Activated naive CD4-positive, alpha-beta T cell treated with anti-CD3 and anti-CD28 coated beads for 36 hours (primary cell): ENCODE data around the gene TACSTD2. TPM values are rescaled to one million over a fixed set of nuclear protein-coding genes. Genes with fewer than 3 reads are reported as not detected.
"Not testable (repeated sequence)": the region's sequence is repeated elsewhere in the genome, so short reads cannot be mapped to it uniquely, and the experiment has no call there.

ENCODE experiments used
- CTCF ChIA-PET: fragments of 350-600 bp; sonication (Branson Sonifier 250); formaldehyde crosslinking; loops from one replicate; lab custom pipeline; 2021; ENCODE audit warnings: antibody characterized with exemption; lab: Charles Lee
- DNase-seq: peaks from one replicate; pipeline ENCODE4 v3.0.0-alpha.2; 2020
- H3K27ac Mint-ChIP-seq: one replicate; pipeline ENCODE4 v1.8.0; 2021; ENCODE audit warnings: mild to moderate bottlenecking, mixed read lengths
- H3K27me3 Mint-ChIP-seq: one replicate; pipeline ENCODE4 v1.8.0; 2021; ENCODE audit warnings: low read depth, mixed read lengths
- H3K36me3 Mint-ChIP-seq: one replicate; pipeline ENCODE4 v1.8.0; 2021; ENCODE audit warnings: low read depth, mixed read lengths
- H3K4me1 Mint-ChIP-seq: one replicate; pipeline ENCODE4 v1.8.0; 2021; ENCODE audit warnings: low read depth, mixed read lengths
- H3K4me3 Mint-ChIP-seq: one replicate; pipeline ENCODE4 v1.8.0; 2021; ENCODE audit warnings: mild to moderate bottlenecking, moderate library complexity, mixed read lengths
- H3K9me3 Mint-ChIP-seq: one replicate; pipeline ENCODE4 v1.8.0; 2021; ENCODE audit warnings: mixed read lengths
- intact Hi-C: fragments of 100-400 bp; cut with micrococcal nuclease; formaldehyde crosslinking; loops from one replicate; pipeline ENCODE4 v1.15.1; 2023
- total RNA-seq, 2 experiments: library from RNA; stranded (reverse); gene quantifications; one replicate each; pipeline ENCODE4 v1.2.3, GENCODE V29; 2021

Gene TACSTD2
- total RNA-seq, 2 experiments from 2014 or later = not detected

DNA sequence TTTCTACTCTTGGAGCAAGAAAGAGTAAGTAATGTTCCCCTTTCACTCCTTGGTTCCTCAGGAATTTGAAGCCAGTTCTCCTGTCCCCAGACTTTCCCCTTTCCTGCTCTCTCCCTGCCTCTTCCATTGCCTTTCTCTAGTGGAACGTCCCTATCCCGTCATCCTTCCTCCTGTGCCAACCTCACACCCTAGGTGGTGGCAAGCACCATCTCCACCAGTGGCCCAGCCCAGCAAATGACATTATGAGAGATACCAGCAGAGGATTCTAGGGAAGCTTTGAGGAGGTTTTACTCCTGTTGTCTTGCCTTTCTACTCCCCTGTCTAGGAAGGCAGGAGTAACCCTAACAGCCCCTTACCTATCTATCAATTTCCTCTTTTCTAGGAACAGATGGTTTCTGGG lies 8.1 kb upstream of the TACSTD2 start:
- CTCF ChIA-PET = no interaction called here
- intact Hi-C loops = no loop called here
- peaks cover 9% of the 10 kb centered on the region for H3K4me1 Mint-ChIP-seq
- no peaks in the 10 kb centered on the region for H3K36me3 Mint-ChIP-seq
- H3K9me3 Mint-ChIP-seq = no peaks in the 10 kb centered on the region
- no peak overlapping the region for H3K27ac Mint-ChIP-seq
- H3K4me3 Mint-ChIP-seq = no peak overlapping the region
- DNase-seq = no peak
- peaks cover 37% of the 10 kb centered on the region for H3K27me3 Mint-ChIP-seq

DNA sequence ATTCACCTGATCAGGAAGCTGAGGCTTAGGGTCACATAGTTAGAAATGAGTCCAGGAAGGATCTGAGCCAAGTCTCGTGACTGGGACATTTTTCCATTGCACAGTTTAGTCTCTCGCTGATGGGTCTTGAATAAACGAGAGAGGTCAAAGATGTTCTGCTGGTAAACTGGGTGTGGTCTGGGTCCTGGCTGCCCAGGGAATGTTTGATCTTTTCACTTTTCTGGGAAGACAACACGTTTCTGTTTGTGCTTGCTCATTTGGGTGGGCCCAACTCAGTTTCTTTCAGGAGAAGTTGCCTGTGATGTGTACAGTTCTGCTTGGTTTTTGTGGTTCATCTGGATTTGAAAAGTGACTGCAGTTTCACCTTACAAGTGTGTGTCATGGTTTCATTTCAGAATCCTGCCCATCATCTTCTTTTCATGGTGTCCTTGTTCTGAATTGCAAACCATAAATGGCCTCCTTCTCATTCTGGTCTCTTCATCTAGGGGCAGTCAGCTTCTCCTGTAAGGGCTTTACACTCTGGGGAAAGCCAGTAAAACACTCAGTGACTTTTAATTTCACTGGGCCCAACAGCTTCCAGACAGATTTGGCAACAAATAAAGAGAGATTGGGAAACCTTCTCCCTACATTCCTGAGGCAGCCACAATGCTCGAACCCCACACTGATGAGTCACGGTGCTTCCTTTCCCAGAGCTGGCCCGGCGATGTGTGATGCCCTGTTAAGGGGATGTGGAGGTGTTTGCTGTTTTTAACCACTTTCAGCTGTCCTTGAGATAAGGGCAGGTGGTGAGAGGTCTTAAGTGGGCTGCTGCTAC lies 7.2 kb upstream of the TACSTD2 start:
- DNase-seq = no peak

DNA sequence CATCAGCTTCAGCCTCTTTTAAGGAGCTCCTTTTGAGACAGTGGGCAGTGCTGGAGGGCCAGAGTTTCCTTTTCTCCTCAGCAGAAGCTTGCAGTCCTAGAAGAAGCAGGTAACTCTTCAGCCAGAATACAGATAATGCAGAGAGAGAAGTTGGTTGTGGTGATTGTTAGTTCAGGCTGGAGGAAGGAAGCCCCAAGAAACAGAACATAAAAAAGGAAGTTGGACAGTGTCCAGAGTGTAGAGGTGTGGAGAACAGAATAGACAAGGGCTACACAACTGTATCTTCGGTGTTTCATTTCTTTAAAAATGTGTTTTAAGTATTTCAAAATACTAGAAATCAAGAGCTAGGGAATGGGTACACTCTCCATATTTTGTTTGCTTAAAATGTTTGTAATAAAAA lies 6.4 kb upstream of the TACSTD2 start:
- no peaks in the 10 kb centered on the region for H3K36me3 Mint-ChIP-seq
- H3K4me1 Mint-ChIP-seq = peaks cover 9% of the 10 kb centered on the region
- CTCF ChIA-PET = interaction anchor here (1.0 kb wide), 1 partner anchor 70 kb away, joined by 3 read pairs; no protein-coding TSS in a partner anchor
- intact Hi-C loops = no loop called here
- no peaks in the 10 kb centered on the region for H3K9me3 Mint-ChIP-seq
- peaks cover 46% of the 10 kb centered on the region for H3K27me3 Mint-ChIP-seq
- H3K27ac Mint-ChIP-seq = no peak overlapping the region
- DNase-seq = no peak
- H3K4me3 Mint-ChIP-seq = no peak overlapping the region

More for the DNA sequence above, 7.2 kb upstream of the TACSTD2 start:
- Mint-ChIP-seq H3K9me3 (no peaks in the 10 kb centered on the region), H3K4me1 (peaks cover 9% of the 10 kb centered on the region), H3K27me3 (peaks cover 43% of the 10 kb centered on the region), H3K36me3 (no peaks in the 10 kb centered on the region), H3K4me3 (no peak overlapping the region), H3K27ac (no peak overlapping the region)
- CTCF ChIA-PET = no interaction called here
- intact Hi-C loops = no loop called here

DNA sequence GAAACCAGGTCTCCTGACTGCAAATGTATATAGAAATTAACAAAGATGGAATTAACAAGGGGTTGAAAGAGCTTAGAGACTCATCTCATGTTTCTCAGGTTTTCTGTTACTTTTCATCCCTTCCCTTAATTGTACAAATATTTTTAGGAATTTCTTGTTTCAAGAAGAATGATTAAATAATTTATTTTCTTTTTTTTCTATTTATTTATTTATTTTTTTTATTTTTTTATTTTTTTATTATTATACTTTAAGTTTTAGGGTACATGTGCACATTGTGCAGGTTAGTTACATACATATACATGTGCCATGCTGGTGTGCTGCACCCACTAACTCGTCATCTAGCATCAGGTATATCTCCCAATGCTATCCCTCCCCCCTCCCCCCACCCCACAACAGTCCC lies 5.1 kb upstream of the TACSTD2 start:
- intact Hi-C loops, H3K4me3 Mint-ChIP-seq, DNase-seq, H3K36me3 Mint-ChIP-seq, H3K9me3 Mint-ChIP-seq, H3K27ac Mint-ChIP-seq, CTCF ChIA-PET: not testable (repeated sequence)
- peaks cover 19% of the 10 kb centered on the region for H3K4me1 Mint-ChIP-seq
- H3K27me3 Mint-ChIP-seq = peaks cover 56% of the 10 kb centered on the region

DNA sequence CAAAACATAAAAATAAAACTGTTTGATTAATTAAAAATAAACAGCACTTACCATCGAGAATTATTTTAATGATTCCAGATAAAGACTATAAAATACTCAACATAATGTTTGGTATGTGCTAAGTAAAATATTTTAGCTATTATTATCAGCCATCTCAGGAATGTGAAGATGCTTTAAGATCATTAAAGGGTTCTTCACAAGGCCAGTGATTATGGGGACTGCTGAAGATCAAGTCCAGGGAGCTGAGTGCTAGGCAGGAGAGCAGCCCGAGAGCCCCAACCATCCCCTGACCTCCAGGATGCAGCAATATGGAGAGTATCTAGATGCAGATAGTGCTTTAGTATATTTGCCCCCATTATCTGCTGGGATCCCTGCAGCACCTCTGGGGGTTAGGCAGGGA lies 4.6 kb upstream of the TACSTD2 start:
- H3K4me3 Mint-ChIP-seq = no peak overlapping the region
- H3K27me3 Mint-ChIP-seq = peaks cover 56% of the 10 kb centered on the region

DNA sequence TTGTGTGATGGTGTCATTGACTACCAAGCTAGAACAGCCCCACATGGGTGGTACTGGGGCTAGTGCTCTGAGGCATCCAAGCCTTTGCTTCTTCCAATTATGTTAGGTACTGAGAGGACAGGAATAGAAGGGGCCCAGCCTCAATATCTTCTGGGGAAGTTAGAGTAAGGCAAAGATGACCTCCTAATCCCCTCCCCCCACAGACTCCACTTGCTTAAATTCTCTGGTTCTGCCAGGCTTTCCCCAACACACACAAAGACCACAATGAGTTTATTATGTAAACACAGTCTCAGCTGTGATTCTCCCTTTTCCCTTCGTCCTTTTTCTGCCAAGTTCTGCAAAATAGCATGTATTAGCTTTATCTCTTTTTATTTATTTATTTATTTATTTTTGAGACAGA lies 3.1 kb upstream of the TACSTD2 start:
- H3K27ac Mint-ChIP-seq = no peak overlapping the region
- H3K4me3 Mint-ChIP-seq = no peak overlapping the region
- intact Hi-C loops = no loop called here
- CTCF ChIA-PET = interaction anchor here (0.6 kb wide), 1 partner anchor 62 kb away, joined by 3 read pairs; no protein-coding TSS in a partner anchor
- H3K27me3 Mint-ChIP-seq = peaks cover 58% of the 10 kb centered on the region
- no peaks in the 10 kb centered on the region for H3K9me3 Mint-ChIP-seq
- no peak for DNase-seq
- H3K36me3 Mint-ChIP-seq = no peaks in the 10 kb centered on the region
- peaks cover 28% of the 10 kb centered on the region for H3K4me1 Mint-ChIP-seq

More for the DNA sequence above, 4.6 kb upstream of the TACSTD2 start:
- intact Hi-C loops = no loop called here
- peaks cover 19% of the 10 kb centered on the region for H3K4me1 Mint-ChIP-seq
- no peak for DNase-seq
- H3K36me3 Mint-ChIP-seq = no peaks in the 10 kb centered on the region
- no peaks in the 10 kb centered on the region for H3K9me3 Mint-ChIP-seq
- CTCF ChIA-PET = no interaction called here
- H3K27ac Mint-ChIP-seq = no peak overlapping the region

DNA sequence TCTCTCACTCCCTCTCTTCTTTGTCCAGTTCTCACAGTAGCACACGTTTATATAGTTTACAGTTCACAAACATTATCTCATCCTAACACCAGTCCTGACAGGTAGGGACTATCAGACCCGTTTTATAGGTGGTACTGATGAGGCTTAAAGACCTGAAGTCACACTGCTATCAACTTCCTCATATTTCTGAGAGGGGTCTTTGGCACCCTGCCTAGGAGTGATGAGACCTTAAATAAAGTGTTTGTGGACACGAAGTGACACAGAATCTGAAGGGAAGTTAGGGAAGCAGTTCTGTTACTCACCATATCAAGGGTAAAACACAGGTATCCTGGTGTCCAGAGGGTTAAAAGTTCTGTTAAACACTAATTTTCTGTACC lies 590 bp upstream of the TACSTD2 start:
- DNase-seq = no peak
- Mint-ChIP-seq H3K36me3 (no peaks in the 10 kb centered on the region), H3K9me3 (no peaks in the 10 kb centered on the region), H3K27ac (no peak overlapping the region), H3K4me1 (peaks cover 33% of the 10 kb centered on the region), H3K27me3 (peaks cover 55% of the 10 kb centered on the region), H3K4me3 (peak overlapping the region; percentile 7)
- CTCF ChIA-PET = no interaction called here
- intact Hi-C loops = no loop called here

DNA sequence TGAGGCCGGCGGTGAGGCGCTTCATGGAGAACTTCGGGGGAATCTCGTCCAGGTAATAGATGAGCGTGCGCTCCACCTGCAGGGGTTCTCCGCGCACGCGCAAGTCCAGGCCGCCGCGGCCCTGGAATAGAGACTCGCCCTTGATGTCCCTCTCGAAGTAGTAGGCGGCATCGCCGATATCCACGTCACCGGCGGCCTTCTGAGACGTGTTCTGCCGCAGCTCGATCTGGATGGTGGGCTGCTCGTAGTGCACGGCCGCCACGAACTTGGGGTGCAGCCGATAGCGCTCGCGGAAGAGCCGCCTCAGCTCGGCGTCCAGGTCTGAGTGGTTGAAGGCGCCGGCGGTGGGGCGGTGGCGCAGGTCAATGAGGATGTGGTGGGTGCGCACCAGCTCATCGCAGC lies 726 bp downstream of the TACSTD2 start:
- peaks cover 33% of the 10 kb centered on the region for H3K4me1 Mint-ChIP-seq
- peak overlapping the region; percentile 59 for H3K4me3 Mint-ChIP-seq
- intact Hi-C loops = no loop called here
- CTCF ChIA-PET = no interaction called here
- H3K36me3 Mint-ChIP-seq = no peaks in the 10 kb centered on the region
- no peak for DNase-seq
- no peaks in the 10 kb centered on the region for H3K9me3 Mint-ChIP-seq
- H3K27ac Mint-ChIP-seq = no peak overlapping the region
- peaks cover 55% of the 10 kb centered on the region for H3K27me3 Mint-ChIP-seq

DNA sequence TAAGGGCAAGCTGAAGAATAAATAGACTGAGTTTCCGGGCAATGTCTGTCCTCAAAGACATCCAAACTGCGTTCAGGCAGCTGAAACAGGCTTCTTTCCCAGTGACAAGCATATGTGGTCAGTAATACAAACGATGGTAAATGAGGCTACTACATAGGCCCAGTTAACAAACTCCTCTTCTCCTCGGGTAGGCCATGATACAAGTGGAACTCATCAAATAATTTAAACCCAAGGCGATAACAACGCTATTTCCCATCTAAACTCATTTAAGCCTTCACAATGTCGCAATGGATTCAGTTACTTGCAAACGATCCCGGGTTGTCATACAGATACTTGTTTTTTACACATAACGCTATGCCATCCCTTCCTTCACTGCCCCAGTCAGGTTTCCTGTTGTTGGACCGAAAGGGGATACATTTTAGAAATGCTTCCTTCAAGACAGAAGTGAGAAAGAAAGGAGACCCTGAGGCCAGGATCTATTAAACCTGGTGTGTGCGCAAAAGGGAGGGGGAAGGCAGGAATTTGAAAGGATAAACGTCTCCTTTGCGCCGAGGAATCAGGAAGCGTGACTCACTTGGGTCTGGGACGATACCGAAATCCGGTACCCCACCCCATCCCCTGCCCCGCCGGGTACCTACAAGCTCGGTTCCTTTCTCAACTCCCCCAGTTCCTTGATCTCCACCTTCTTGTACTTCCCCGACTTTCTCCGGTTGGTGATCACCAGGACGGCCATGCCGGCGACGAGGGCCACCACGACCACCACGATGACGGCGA lies 1.3 kb downstream of the TACSTD2 start:
- peak overlapping the region; percentile 59 for H3K4me3 Mint-ChIP-seq
- no peak for DNase-seq
- intact Hi-C loops = loop anchor here (2.0 kb wide), 1 partner anchor 77 kb away; no protein-coding TSS in a partner anchor
- no peaks in the 10 kb centered on the region for H3K36me3 Mint-ChIP-seq
- H3K9me3 Mint-ChIP-seq = no peaks in the 10 kb centered on the region
- CTCF ChIA-PET = no interaction called here
- H3K27me3 Mint-ChIP-seq = peaks cover 49% of the 10 kb centered on the region
- no peak overlapping the region for H3K27ac Mint-ChIP-seq
- H3K4me1 Mint-ChIP-seq = peaks cover 33% of the 10 kb centered on the region

DNA sequence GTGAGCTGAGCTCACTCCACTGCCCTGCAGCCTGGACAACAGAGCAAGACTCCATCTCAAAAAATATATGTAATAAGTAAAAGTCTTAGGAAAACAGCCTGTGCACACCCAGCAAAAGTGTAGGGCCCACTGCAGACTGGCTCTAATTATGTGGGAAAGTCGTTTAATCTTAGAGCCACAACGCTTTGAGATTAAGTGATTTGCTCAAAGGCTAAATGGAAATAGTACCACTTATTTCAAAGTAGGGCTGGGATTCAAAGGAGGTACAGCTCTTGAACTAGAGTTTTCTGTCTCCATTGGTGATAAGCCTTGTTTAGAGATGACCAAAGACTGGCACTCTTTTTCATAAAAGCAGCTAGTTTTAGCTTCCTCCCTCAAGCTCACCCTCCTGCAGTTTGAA lies 2.2 kb downstream of the TACSTD2 start:
- intact Hi-C loops = loop anchor here (2.0 kb wide), 1 partner anchor 78 kb away; no protein-coding TSS in a partner anchor
- H3K27me3 Mint-ChIP-seq = peaks cover 48% of the 10 kb centered on the region
- no peak overlapping the region for H3K27ac Mint-ChIP-seq
- peaks cover 33% of the 10 kb centered on the region for H3K4me1 Mint-ChIP-seq
- H3K4me3 Mint-ChIP-seq = no peak overlapping the region
- no peaks in the 10 kb centered on the region for H3K9me3 Mint-ChIP-seq
- no peak for DNase-seq
- CTCF ChIA-PET = interaction anchor here (1.8 kb wide), 1 partner anchor 59 kb away, joined by 3 read pairs; no protein-coding TSS in a partner anchor
- H3K36me3 Mint-ChIP-seq = no peaks in the 10 kb centered on the region

DNA sequence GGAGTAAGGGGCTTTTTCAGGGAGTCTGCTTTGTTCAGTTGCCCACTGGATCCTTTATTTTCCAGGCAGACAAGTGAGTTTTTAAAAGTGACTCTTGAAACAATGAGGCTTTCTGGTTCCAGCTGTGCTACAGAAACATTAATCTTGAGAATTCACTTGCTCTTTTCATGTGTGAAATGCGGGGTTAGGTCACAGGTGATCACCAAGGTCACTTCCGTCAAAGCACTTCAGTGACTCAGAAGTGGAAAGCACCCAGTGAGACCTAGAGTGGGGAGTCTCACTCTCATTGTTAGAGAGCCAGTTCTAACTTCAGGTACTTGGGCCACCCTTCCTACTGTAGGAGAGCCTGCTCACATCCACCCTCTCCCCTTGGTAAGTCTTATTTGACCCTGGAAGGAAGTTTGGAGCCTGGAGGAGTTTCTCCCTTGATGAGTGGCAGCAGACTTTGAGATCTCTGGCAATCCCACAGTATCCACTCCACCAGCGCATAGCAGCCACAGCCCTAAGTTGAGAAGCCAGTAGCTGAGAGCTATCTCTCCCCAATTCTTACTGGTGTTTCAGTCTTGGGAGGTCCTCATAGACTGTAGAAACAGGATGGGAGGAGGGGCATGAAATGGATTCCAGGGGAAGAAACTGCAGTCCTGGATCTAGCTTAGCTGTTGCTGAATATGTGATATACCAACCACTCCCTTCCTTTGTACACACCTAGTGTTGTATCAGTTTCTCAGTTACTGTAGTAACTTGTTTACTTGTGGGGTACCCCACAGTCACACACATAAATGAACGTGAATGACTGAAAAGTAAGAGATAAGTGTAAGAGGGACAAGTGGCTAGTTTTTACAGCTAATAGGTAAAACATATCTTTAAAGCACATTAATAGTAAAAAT lies 3.1 kb downstream of the TACSTD2 start:
- no peaks in the 10 kb centered on the region for H3K9me3 Mint-ChIP-seq
- peak overlapping the region; percentile 11 for H3K27ac Mint-ChIP-seq
- CTCF ChIA-PET = interaction anchor here (1.1 to 1.8 kb wide), 2 partner anchors 58 to 78 kb away, joined by 3 read pairs; no protein-coding TSS in a partner anchor
- DNase-seq = peak; percentile 72
- H3K4me3 Mint-ChIP-seq = no peak overlapping the region
- H3K36me3 Mint-ChIP-seq = no peaks in the 10 kb centered on the region
- H3K27me3 Mint-ChIP-seq = peaks cover 44% of the 10 kb centered on the region
- intact Hi-C loops = loop anchor here (1.0 to 2.0 kb wide), 3 partner anchors 28 to 211 kb away; partner anchors contain the start of genes JUN and OMA1
- H3K4me1 Mint-ChIP-seq = peaks cover 33% of the 10 kb centered on the region
